ENCODE data around the gene NYNRIN.
A peak's percentile ranks its signal among the peaks of the same experiment; 100 is the strongest.

Gene NYNRIN

DNA sequence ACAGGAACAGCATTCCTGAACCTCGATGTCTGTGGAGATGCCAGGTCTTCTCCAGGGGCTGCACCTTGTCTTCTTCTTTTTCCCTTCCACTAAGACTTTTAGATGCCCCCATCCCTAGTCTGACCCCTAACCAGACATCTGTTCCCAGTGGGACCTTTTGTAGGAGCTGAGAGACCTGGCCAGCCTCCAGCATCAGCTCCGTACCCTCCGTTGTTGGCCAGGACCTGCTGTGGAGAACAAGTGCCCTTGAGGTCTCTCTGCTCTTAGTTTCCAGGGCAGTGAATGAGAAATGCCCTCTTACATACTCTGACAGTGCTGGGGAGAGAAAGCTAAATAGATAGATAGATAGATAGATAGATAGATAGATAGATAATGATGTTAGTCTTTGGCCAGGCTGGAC, 60.5 kb downstream of the NYNRIN start:
- DNase-seq = peak; percentile 31

GRCh38 chr14:24461336-24461735, 62.5 kb downstream of the NYNRIN start:
- no peak for DNase-seq

- DNase-seq = no peak
Measured at GRCh38 chr14:24463017-24463883, 64.4 kb downstream of the NYNRIN start.

- peak; percentile 47 for DNase-seq
Measured at GRCh38 chr14:24463884-24464785, 65.3 kb downstream of the NYNRIN start.

DNA sequence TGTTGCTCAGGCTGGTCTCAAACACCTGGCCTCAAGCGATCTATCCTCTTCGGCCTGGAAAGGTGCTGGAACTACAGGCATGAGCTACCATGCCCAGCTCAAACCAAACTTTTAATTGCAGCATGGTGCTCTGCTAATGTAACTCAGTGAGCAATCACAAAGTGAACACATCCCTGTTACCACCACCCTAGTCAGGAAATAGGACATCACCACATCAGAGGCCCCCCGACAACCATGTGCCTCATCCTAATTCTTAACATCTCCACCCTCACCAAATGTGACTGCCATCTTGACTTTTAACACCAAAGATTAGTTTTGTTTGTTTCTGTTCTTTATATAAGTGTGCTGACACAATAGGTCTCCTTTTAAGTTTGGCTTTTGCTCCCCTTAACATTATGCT, 66.6 kb downstream of the NYNRIN start:
- DNase-seq = no peak

DNA sequence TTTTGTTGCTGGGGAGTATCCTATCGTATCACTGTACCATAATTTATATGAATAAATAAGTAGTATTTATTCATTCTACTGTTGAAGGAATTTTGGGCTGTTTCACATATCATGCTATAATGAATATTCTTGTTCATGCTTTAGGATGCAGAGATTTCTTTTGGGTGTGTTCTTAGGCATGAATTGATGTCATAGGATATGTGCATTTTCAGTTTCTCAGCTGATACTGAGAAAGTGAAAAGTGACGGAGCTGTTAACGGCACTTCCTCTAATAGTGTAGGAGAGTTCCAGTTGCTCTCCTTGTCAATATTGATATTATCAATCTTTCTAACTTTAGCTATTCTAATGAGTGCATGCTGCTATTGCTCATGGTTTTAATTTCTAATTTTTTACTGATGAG, 67.0 kb downstream of the NYNRIN start:
- DNase-seq = no peak
